DND-41 (cell line): ENCODE results near the gene KIAA1328.

Experiments
- ATAC-seq: fragments of 200-7000 bp; cut with Tn5 transposase; 3 replicates; pipeline ENCODE4 v1.9.1; 2021; ENCODE audit warnings: low read depth; ENCODE audit not compliant: insufficient read depth
- DNase-seq: peaks from one replicate; pipeline ENCODE4 v3.0.0-alpha.2; 2020
- H2AFZ ChIP-seq: 2 replicates; pipeline ENCODE4 v1.6.0; 2012; ENCODE audit warnings: low read depth, low read length
- H3K27ac ChIP-seq: 2 replicates; pipeline ENCODE4 v1.5.1; 2012; ENCODE audit warnings: low read length, inconsistent platforms
- H3K27me3 ChIP-seq: fragments of 200-600 bp; sonication (generic); 2 replicates; pipeline ENCODE4 v1.6.0; 2012; ENCODE audit warnings: low read length, mild to moderate bottlenecking, inconsistent platforms; ENCODE audit not compliant: insufficient read depth, poor library complexity
- H3K36me3 ChIP-seq: 2 replicates; pipeline ENCODE4 v1.5.1; 2012; ENCODE audit warnings: low read length, inconsistent platforms; ENCODE audit not compliant: insufficient read depth
- H3K4me1 ChIP-seq: 2 replicates; pipeline ENCODE4 v1.5.1; 2012; ENCODE audit warnings: mild to moderate bottlenecking, low read length; ENCODE audit not compliant: insufficient read depth
- H3K4me2 ChIP-seq: 2 replicates; pipeline ENCODE4 v1.6.0; 2012; ENCODE audit warnings: mild to moderate bottlenecking, moderate library complexity, low read length, inconsistent platforms; ENCODE audit not compliant: insufficient read depth
- H3K4me3 ChIP-seq, 2 experiments: fragments of 200-600 bp in 1 of 2; shearing (Covaris generic) in 1 of 2; 2 replicates each; pipeline ENCODE4 v1.5.1; 2012 to 2016; ENCODE audit warnings: inconsistent platforms in 2 of 2, low read length in 2 of 2, mild to moderate bottlenecking in 2 of 2, low read depth in 1 of 2, moderate library complexity in 1 of 2
- H3K79me2 ChIP-seq: 2 replicates; pipeline ENCODE4 v1.6.0; 2012; ENCODE audit warnings: low read length, inconsistent platforms; ENCODE audit not compliant: insufficient read depth
- H3K9ac ChIP-seq: 2 replicates; pipeline ENCODE4 v1.6.0; 2012; ENCODE audit warnings: low read depth, mild to moderate bottlenecking, inconsistent platforms, low read length, moderate library complexity
- H3K9me3 ChIP-seq: 2 replicates; pipeline ENCODE4 v1.5.1; 2012; ENCODE audit warnings: low read length, moderate library complexity, mild to moderate bottlenecking, inconsistent platforms; ENCODE audit not compliant: insufficient read depth, severe bottlenecking
- H4K20me1 ChIP-seq: 2 replicates; pipeline ENCODE4 v1.6.0; 2012; ENCODE audit warnings: low read length; ENCODE audit not compliant: insufficient read depth
- CTCF ChIP-seq: IDR thresholded peaks from 2 replicates; pipeline ENCODE4 v1.5.1; 2012; ENCODE audit warnings: borderline replicate concordance, low read length, moderate library complexity, mild to moderate bottlenecking; ENCODE audit not compliant: poor library complexity, severe bottlenecking; ENCODE audit errors: extremely low read depth
- EZH2 ChIP-seq: IDR thresholded peaks from 3 replicates; pipeline ENCODE4 v1.6.1; 2012; ENCODE audit warnings: borderline replicate concordance, low read depth, mild to moderate bottlenecking, moderate library complexity, low read length, inconsistent platforms; ENCODE audit not compliant: severe bottlenecking

KIAA1328 gene

DNA sequence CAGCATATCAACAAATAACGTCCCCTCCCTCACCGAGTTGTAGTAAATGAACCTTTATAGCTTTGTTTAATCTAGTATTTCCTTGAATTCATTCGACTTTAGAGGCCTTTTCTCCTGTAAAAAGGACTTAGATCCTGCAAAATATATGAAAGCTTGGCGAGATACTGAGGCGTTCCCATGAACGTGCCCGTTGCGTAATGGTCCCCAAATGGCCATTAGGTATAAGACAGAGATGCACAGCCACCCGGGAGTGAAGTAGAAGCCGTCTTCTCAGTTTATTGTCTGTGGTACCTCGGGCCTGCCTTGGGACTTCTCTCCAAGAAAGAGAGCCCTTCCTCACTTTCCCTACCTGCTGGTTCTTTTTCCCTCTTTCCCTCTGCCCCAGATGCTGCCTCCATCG, 426.0 kb downstream of the KIAA1328 start:
- H3K4me3 ChIP-seq = no peak overlapping the region
- H3K9me3 ChIP-seq = no peaks in the 10 kb centered on the region
- no peaks in the 10 kb centered on the region; the same call in 1 of the 2 replicates for H4K20me1 ChIP-seq
- no peak overlapping the region for H3K4me2 ChIP-seq
- H3K4me1 ChIP-seq = no peaks in the 10 kb centered on the region
- no peak overlapping the region for H2AFZ ChIP-seq
- no peak overlapping the region for H3K27ac ChIP-seq
- H3K27me3 ChIP-seq = no peaks in the 10 kb centered on the region
- no peak overlapping the region for H3K9ac ChIP-seq
- H3K36me3 ChIP-seq = no peaks in the 10 kb centered on the region
- no peaks in the 10 kb centered on the region for H3K79me2 ChIP-seq
- TF ChIP-seq EZH2 (no peak), CTCF (no peak)
- ATAC-seq (no peak), DNase-seq (no peak)

- Histone ChIP-seq H3K27me3 (no peaks in the 10 kb centered on the region), H3K9ac (no peak overlapping the region), H3K79me2 (no peaks in the 10 kb centered on the region), H3K27ac (no peak overlapping the region), H3K4me2 (no peak overlapping the region), H3K36me3 (no peaks in the 10 kb centered on the region), H3K4me3 (no peak overlapping the region), H2AFZ (no peak overlapping the region), H4K20me1 (no peaks in the 10 kb centered on the region), H3K9me3 (no peaks in the 10 kb centered on the region), H3K4me1 (no peaks in the 10 kb centered on the region)
- TF ChIP-seq CTCF (no peak), EZH2 (no peak)
- DNase-seq (no peak), ATAC-seq (no peak)
Measured at GRCh38 chr18:37258131-37258530, 429.2 kb downstream of the KIAA1328 start.

GRCh38 chr18:37258819-37259218, 429.9 kb downstream of the KIAA1328 start:
- no peaks in the 10 kb centered on the region for H3K27me3 ChIP-seq
- ATAC-seq (no peak), DNase-seq (no peak)
- no peaks in the 10 kb centered on the region for H3K4me1 ChIP-seq
- H3K9ac ChIP-seq = no peak overlapping the region
- H3K4me2 ChIP-seq = no peak overlapping the region
- H4K20me1 ChIP-seq = no peaks in the 10 kb centered on the region
- no peaks in the 10 kb centered on the region for H3K79me2 ChIP-seq
- H2AFZ ChIP-seq = no peak overlapping the region
- TF ChIP-seq CTCF (no peak), EZH2 (no peak)
- no peaks in the 10 kb centered on the region for H3K9me3 ChIP-seq
- no peak overlapping the region for H3K27ac ChIP-seq
- no peaks in the 10 kb centered on the region for H3K36me3 ChIP-seq
- H3K4me3 ChIP-seq = no peak overlapping the region

- no peak for ATAC-seq
- no peaks in the 10 kb centered on the region for H3K79me2 ChIP-seq
- no peaks in the 10 kb centered on the region for H4K20me1 ChIP-seq
- no peak overlapping the region for H3K4me3 ChIP-seq
- H3K4me2 ChIP-seq = no peak overlapping the region
- no peaks in the 10 kb centered on the region for H3K36me3 ChIP-seq
- no peak overlapping the region for H3K27ac ChIP-seq
- H3K4me1 ChIP-seq = no peaks in the 10 kb centered on the region
- H3K27me3 ChIP-seq = no peaks in the 10 kb centered on the region
- H3K9ac ChIP-seq = no peak overlapping the region
- no peak for DNase-seq
- H2AFZ ChIP-seq = no peak overlapping the region
- no peak for TF ChIP-seq CTCF
- TF ChIP-seq EZH2 = no peak
- H3K9me3 ChIP-seq = no peaks in the 10 kb centered on the region
Measured at GRCh38 chr18:37259711-37260110, 430.8 kb downstream of the KIAA1328 start.
